Stomach (tissue), 9 donors: Measurements from ENCODE around the gene TBCD. TPM values are rescaled to one million over a fixed set of nuclear protein-coding genes. Genes with fewer than 3 reads are reported as not detected.

ENCODE experiments used
- DNase-seq, 2 donors: peaks; one replicate each; pipeline versions ENCODE4 v3.0.0 to v3.0.0-alpha.2; 2013 to 2019
- H3K27ac ChIP-seq, 5 donors: fragments of 200-600 bp in 4 of 5; sonication (generic) in 4 of 5; one replicate each; pipeline ENCODE4 v1.5.1; 2013 to 2019; ENCODE audit warnings: mild to moderate bottlenecking in 1 of 5, moderate library complexity in 1 of 5
- H3K27me3 ChIP-seq, 3 donors: fragments of 200-600 bp; sonication (generic); one replicate each; pipeline ENCODE4 v1.5.1; 2017 to 2019; ENCODE audit warnings: mixed run types in 1 of 3
- H3K36me3 ChIP-seq, 4 donors: fragments of 200-600 bp; sonication (generic); 1 replicate in 3 of 4; 2 replicates in 1 of 4; pipeline ENCODE4 v1.5.1; 2016 to 2019
- H3K4me1 ChIP-seq, 4 donors: fragments of 200-600 bp; sonication (generic); one replicate each; pipeline ENCODE4 v1.5.1; 2016 to 2019
- H3K4me3 ChIP-seq, 4 donors: fragments of 200-600 bp; sonication (generic) in 3 of 4; one replicate each; pipeline ENCODE4 v1.5.1; 2016 to 2019; ENCODE audit warnings: mild to moderate bottlenecking in 1 of 4
- H3K9me3 ChIP-seq, 4 donors: fragments of 200-600 bp; sonication (generic); one replicate each; pipeline ENCODE4 v1.5.1; 2016 to 2019
- EP300 ChIP-seq: sonication (generic); formaldehyde crosslinking; IDR thresholded peaks from one replicate; pipeline ENCODE4 v1.6.1; 2017; ENCODE audit warnings: antibody characterized with exemption
- POLR2A ChIP-seq, 4 donors: fragments of 450-650 bp; IDR thresholded peaks; one replicate each; pipeline ENCODE4 v1.6.1; 2016; ENCODE audit warnings: antibody characterized with exemption in 4 of 4, control low read depth in 2 of 4, mild to moderate bottlenecking in 1 of 4, moderate library complexity in 1 of 4
- POLR2AphosphoS5 ChIP-seq, 3 donors: sonication (generic); formaldehyde crosslinking; IDR thresholded peaks; one replicate each; pipeline ENCODE4 v1.6.1; 2016; ENCODE audit warnings: antibody characterized with exemption in 3 of 3
- WGBS, 5 donors: extraction: QIAGEN DNeasy Blood & Tissue Kit in 3 of 5; methylation state at CpG; one replicate each; pipeline versions ENCODE4 v1.1.5 to v1.1.7; 2013 to 2018; 5-methylcytosine and 5-hydroxymethylcytosine counted together
- intact Hi-C: fragments of 100-400 bp; cut with DNase I; formaldehyde crosslinking; loops from one replicate; pipeline ENCODE4 v1.15.1; 2023; ENCODE audit warnings: low total_unique reads
- polyA plus RNA-seq, 3 donors: library from polyadenylated mRNA; stranded (reverse); fragments of 200-250 nt; gene quantifications; one replicate each; pipeline ENCODE4 v1.2.3, GENCODE V29; 2013
- total RNA-seq, 5 donors: library from RNA; depleted of rRNA; stranded (reverse); fragments of >200 nt; gene quantifications; one replicate each; pipeline versions ENCODE4 v1.1.0 to v1.2.3, GENCODE V29; 2014 to 2016
- TF ChIP-seq, protein P1 (sequence below), 7 experiments: fragments of 450-650 bp in 4 of 7; fragments of 200-600 bp in 3 of 7; sonication (generic) in 3 of 7; IDR thresholded peaks; one replicate each; pipeline ENCODE4 v1.5.1; 2016 to 2019; ENCODE audit warnings: antibody characterized with exemption in 7 of 7, control low read depth in 2 of 7, mild to moderate bottlenecking in 1 of 7
- donor health status: healthy with polysubstance abuse.
- donor health status: Bipolar disorder and iron deficiency.
- donor health status: healthy.

The TBCD gene
- total and polyA plus RNA-seq, 8 donors, result 51.2 to 155 (median 101) TPM

DNA sequence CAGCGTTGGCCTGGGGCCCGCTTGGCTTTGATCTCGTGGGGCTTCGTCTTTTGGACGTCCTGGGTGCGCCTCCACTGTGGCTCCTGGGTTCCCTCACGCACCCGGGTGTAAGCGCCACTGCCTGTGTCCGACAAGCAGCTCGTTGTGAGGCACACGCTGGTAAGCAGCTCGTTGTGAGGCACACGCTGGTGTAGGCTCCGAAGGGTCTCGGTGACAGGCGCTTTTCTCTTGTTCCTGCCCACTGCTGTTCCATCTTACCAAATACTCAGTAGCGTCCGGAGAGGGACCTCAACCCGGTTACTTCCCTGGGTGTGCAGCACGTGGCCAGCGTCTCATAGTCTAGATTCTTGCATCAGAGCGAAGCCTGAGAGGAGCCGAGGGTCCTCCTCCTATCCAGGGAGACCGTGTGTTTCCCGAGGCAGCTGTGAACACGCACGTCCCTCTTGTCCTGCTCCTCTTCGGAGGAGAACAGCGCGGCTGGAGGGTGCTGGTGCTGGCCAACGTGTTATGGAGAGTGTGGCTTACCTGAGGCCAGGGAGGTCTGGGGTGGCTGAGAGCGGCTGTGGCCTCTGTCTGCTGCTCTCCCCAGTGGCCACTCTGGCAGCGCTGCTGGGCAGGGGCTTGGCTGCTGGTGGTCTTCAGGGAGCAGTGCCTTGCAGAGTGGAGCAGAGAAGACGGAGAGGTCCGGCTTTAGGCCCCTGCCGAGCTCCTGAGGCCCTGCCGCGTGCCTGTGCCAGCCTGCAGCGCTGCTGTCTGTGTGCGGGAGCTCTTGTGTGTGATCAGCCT lies 120.1 kb downstream of the TBCD start:
- TF ChIP-seq EP300 (no peak), POLR2AphosphoS5 (IDR thresholded peaks at IDR 0.05) (no peak), POLR2A (IDR thresholded peaks at IDR 0.05) (no peak)
- TF ChIP-seq, protein P1, sequence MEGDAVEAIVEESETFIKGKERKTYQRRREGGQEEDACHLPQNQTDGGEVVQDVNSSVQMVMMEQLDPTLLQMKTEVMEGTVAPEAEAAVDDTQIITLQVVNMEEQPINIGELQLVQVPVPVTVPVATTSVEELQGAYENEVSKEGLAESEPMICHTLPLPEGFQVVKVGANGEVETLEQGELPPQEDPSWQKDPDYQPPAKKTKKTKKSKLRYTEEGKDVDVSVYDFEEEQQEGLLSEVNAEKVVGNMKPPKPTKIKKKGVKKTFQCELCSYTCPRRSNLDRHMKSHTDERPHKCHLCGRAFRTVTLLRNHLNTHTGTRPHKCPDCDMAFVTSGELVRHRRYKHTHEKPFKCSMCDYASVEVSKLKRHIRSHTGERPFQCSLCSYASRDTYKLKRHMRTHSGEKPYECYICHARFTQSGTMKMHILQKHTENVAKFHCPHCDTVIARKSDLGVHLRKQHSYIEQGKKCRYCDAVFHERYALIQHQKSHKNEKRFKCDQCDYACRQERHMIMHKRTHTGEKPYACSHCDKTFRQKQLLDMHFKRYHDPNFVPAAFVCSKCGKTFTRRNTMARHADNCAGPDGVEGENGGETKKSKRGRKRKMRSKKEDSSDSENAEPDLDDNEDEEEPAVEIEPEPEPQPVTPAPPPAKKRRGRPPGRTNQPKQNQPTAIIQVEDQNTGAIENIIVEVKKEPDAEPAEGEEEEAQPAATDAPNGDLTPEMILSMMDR (IDR thresholded peaks at IDR 0.05), result no peak
- H3K4me1 ChIP-seq, result peaks cover 28 to 48% (median 38%) of the 10 kb centered on the region in 4 donors
- H3K36me3 ChIP-seq, result peaks cover 15 to 43% (median 31%) of the 10 kb centered on the region in 4 donors
- no peak for DNase-seq
- 84 to 89% (median 86%) methylated on average over 32 to 41 of the region's 41 CpGs for WGBS, 5 donors
- H3K9me3 ChIP-seq, result no peaks in the 10 kb centered on the region
- intact Hi-C loops, result no loop called here
- H3K27ac ChIP-seq, result peak overlapping the region in 4 of 5 donors; percentile 12 to 71 (median 32)
- H3K4me3 ChIP-seq, result no peak overlapping the region
- no peaks in the 10 kb centered on the region for H3K27me3 ChIP-seq

DNA sequence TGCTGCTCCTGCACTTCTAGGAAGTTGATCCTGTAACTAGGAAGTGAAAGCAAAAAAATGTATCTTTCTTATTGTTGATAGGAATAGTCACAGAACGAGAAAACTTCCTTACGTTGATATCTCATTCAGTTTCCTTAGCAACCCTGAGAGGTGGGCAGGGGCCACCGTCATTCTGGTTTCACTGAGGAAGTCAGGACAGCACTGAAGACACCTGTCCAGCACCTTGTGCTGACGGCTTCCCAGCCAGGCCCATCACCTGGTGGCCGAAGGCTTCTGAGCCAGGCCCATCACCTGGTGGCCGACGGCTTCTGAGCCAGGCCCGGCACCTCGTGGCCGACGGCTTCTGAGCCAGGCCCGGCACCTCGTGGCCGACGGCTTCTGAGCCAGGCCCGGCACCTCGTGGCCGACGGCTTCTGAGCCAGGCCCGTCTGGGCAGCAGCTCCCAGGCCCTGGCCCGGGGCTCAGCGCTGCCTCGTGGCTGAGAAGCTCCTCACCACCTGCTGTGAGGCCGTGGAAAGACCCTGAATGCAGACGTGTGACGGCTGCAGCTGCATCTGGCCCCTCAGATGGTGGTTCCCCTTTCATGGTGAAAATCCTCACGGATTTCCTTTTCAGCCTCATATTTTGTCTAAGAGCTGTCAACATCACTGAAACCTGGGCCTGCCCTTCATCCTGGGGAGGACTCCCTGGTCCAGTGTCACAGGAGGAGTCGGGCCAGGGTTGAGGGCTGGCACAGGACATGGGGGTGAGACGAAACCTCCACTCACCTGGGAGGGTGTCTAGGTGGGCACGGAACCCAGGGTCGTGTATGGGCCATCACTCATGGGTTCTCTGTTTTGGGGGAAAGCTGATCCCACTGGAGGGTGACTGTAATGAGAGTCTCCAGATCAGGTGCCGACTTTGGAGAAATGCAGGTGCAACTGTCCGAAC lies 121.0 kb downstream of the TBCD start:
- 90 to 92% (median 92%) methylated on average over 24 to 33 of the region's 33 CpGs for WGBS, 5 donors
- Histone ChIP-seq H3K9me3 (no peaks in the 10 kb centered on the region), H3K27ac (peak overlapping the region in 2 of 5 donors; percentile 12 to 71), H3K4me1 (peaks cover 35 to 51% (median 41%) of the 10 kb centered on the region in 4 donors), H3K36me3 (peaks cover 15 to 43% (median 31%) of the 10 kb centered on the region in 4 donors), H3K27me3 (no peaks in the 10 kb centered on the region), H3K4me3 (no peak overlapping the region)
- DNase-seq, result no peak
- TF ChIP-seq, protein P1 (IDR thresholded peaks at IDR 0.05), result no peak
- no peak for TF ChIP-seq POLR2AphosphoS5 (IDR thresholded peaks at IDR 0.05)
- no peak for TF ChIP-seq POLR2A (IDR thresholded peaks at IDR 0.05)
- TF ChIP-seq EP300, result no peak
- intact Hi-C loops, result no loop called here

GRCh38 chr17:82873521-82873920 lies 121.7 kb downstream of the TBCD start:
- peaks cover 15 to 43% (median 31%) of the 10 kb centered on the region in 4 donors for H3K36me3 ChIP-seq
- WGBS, 5 donors, result 92 to 99% (median 96%) methylated on average over 19 of the region's 19 CpGs
- H3K4me1 ChIP-seq, result peaks cover 35 to 58% (median 44%) of the 10 kb centered on the region in 4 donors
- no peak overlapping the region for H3K4me3 ChIP-seq
- TF ChIP-seq EP300 (no peak), POLR2A (IDR thresholded peaks at IDR 0.05) (no peak), POLR2AphosphoS5 (IDR thresholded peaks at IDR 0.05) (no peak)
- TF ChIP-seq, protein P1 (IDR thresholded peaks at IDR 0.05), result no peak
- H3K9me3 ChIP-seq, result no peaks in the 10 kb centered on the region
- no peaks in the 10 kb centered on the region for H3K27me3 ChIP-seq
- DNase-seq, result no peak
- peak overlapping the region in 1 of 5 donors; percentile 81 for H3K27ac ChIP-seq
- intact Hi-C loops, result no loop called here
